ENCODE data around the gene SDK2. TPM values are rescaled to one million over a fixed set of nuclear protein-coding genes. Genes with fewer than 3 reads are reported as not detected.

Gene SDK2
- total and polyA plus RNA-seq, 9 of the 15 experiments (the other 6 are each of a cell fraction or from before 2014, with no cell fraction given) = 0.04 TPM; not detected in 8

- TF ChIP-seq REST (IDR thresholded peaks at IDR 0.05; ENCODE audit: borderline replicate concordance) = no peak
- TF ChIP-seq REST (CRISPR knock-in tag; IDR thresholded peaks at IDR 0.05; ENCODE audit: low read depth) = peak; percentile 55; the same call in 1 of the 2 replicates
Observed at GRCh38 chr17:73311781-73312641, 332.2 kb downstream of the SDK2 start, which contains the start of gene CDC42EP4 (continued).

All from K562 (cell line).